ENCODE data around the gene TMED7.

The TMED7 gene

GRCh38 chr5:115573133-115573532 lies 52.7 kb downstream of the TMED7 start:
- DNase-seq (ENCODE audit: extremely low read depth, low read depth): no peak

DNA sequence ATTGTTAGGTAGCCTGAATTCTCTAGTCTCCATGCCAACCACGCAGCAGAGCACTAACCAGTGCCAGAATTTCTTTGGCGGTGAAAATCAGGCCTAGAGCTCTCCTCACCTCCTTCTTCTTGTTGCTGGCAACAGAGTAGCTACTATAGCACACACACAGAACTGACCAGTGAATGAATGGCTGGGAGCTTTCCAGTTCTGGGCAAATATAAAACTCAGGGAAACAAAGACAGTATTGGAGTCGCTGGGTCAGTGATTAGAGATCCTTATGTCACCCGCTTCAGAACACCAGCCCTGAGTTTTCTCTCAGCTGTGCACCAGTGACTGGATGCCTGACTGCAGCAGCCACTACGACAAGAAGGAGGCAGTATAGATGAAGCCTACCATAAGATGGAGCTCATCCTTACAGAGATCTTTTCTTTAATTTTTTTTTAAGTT lies 54.4 kb downstream of the TMED7 start:
- TF ChIP-seq CTCF (IDR thresholded peaks at IDR 0.05; ENCODE audit: low read depth, low read length): no peak
- no peak for DNase-seq (ENCODE audit: extremely low read depth, low read depth)

More at GRCh38 chr5:115573133-115573532, 52.7 kb downstream of the TMED7 start:
- no peak for TF ChIP-seq CTCF (IDR thresholded peaks at IDR 0.05; ENCODE audit: low read depth, low read length)

- no peak for DNase-seq (ENCODE audit: extremely low read depth, low read depth)
- TF ChIP-seq CTCF (IDR thresholded peaks at IDR 0.05; ENCODE audit: low read depth, low read length): no peak
These were observed 57.2 kb downstream of the TMED7 start for GRCh38 chr5:115568668-115569067.

DNA sequence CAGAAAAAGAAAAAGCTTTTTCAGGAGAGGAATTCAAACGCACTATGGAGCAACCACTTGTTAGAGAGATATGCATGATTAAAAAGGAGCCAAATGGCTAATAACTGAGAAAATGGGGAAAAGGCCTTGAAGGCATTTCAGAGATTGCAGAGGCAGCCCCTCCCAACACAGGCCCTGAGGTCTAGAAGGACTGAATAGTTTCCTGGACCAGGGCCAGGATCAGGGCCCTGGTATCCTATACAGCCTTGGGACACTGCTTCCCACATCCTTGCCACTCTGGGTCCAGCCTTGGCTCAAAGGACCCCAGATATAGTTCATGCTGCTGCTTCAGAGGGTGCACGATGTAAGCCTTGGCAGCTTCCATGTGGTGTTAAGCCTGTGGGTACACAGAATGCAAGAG lies 60.6 kb downstream of the TMED7 start:
- DNase-seq (ENCODE audit: extremely low read depth, low read depth): no peak
- TF ChIP-seq CTCF (IDR thresholded peaks at IDR 0.05; ENCODE audit: low read depth, low read length): no peak

All from AG09319 (cell line).